ENCODE results near the gene TPST1. TPM values are rescaled to one million over a fixed set of nuclear protein-coding genes. Genes with fewer than 3 reads are reported as not detected.
A peak's percentile ranks its signal among the peaks of the same experiment; 100 is the strongest.
"Not testable (repeated sequence)": the region's sequence is repeated elsewhere in the genome, so short reads cannot be mapped to it uniquely, and the experiment has no call there.

The TPST1 gene
- total RNA-seq, 4 donors from 2014 or later = 5.2 to 20.0 (median 8.2) TPM

GRCh38 chr7:66173856-66174255 lies 31.3 kb upstream of the TPST1 start:
- no peak for DNase-seq (ENCODE audit: low spot score in 2 of 2)
- no peak for TF ChIP-seq EP300 (IDR thresholded peaks at IDR 0.05)
- no peak for TF ChIP-seq CTCF (IDR thresholded peaks at IDR 0.05)
- TF ChIP-seq POLR2AphosphoS5 (IDR thresholded peaks at IDR 0.05) = no peak
- no peak for TF ChIP-seq POLR2A (IDR thresholded peaks at IDR 0.05)
- WGBS = 92% methylated on average over 5 of the region's 5 CpGs
- peaks cover 5% of the 10 kb centered on the region for H3K4me1 ChIP-seq
- H3K4me3 ChIP-seq = no peak overlapping the region
- H3K9me3 ChIP-seq = no peaks in the 10 kb centered on the region
- H3K36me3 ChIP-seq = no peaks in the 10 kb centered on the region
- no peak overlapping the region for H3K27ac ChIP-seq
- no peaks in the 10 kb centered on the region for H3K27me3 ChIP-seq

- not testable (repeated sequence) for H3K27me3 ChIP-seq; DNase-seq (ENCODE audit: low spot score in 2 of 2); H3K4me1 ChIP-seq; H3K4me3 ChIP-seq; H3K9me3 ChIP-seq; H3K36me3 ChIP-seq; H3K27ac ChIP-seq
- 74% methylated on average over 8 of the region's 8 CpGs for WGBS
Observed at GRCh38 chr7:66175006-66175405, 30.1 kb upstream of the TPST1 start.

- no peak overlapping the region for H3K4me3 ChIP-seq
- 38% methylated on average over 2 of the region's 2 CpGs for WGBS
- TF ChIP-seq POLR2AphosphoS5 (IDR thresholded peaks at IDR 0.05) = no peak
- TF ChIP-seq EP300 (IDR thresholded peaks at IDR 0.05) = no peak
- TF ChIP-seq POLR2A (IDR thresholded peaks at IDR 0.05) = no peak
- TF ChIP-seq CTCF (IDR thresholded peaks at IDR 0.05) = no peak
- no peaks in the 10 kb centered on the region for H3K9me3 ChIP-seq
- H3K27ac ChIP-seq = no peak overlapping the region
- no peaks in the 10 kb centered on the region for H3K36me3 ChIP-seq
- no peaks in the 10 kb centered on the region for H3K27me3 ChIP-seq
- peak in 1 of 2 donors; percentile 83 for DNase-seq (ENCODE audit: low spot score in 2 of 2)
- H3K4me1 ChIP-seq = no peaks in the 10 kb centered on the region
Observed at GRCh38 chr7:66176914-66177313, 28.2 kb upstream of the TPST1 start.

GRCh38 chr7:66178258-66178657 lies 26.9 kb upstream of the TPST1 start:
- 100% methylated on average over 2 of the region's 2 CpGs for WGBS
- H3K9me3 ChIP-seq = no peaks in the 10 kb centered on the region
- H3K27me3 ChIP-seq = no peaks in the 10 kb centered on the region
- no peak for DNase-seq (ENCODE audit: low spot score in 2 of 2)
- no peak for TF ChIP-seq POLR2AphosphoS5 (IDR thresholded peaks at IDR 0.05)
- no peak for TF ChIP-seq POLR2A (IDR thresholded peaks at IDR 0.05)
- no peak for TF ChIP-seq EP300 (IDR thresholded peaks at IDR 0.05)
- TF ChIP-seq CTCF (IDR thresholded peaks at IDR 0.05) = no peak
- H3K4me1 ChIP-seq = no peaks in the 10 kb centered on the region
- no peak overlapping the region for H3K4me3 ChIP-seq
- H3K36me3 ChIP-seq = no peaks in the 10 kb centered on the region
- no peak overlapping the region for H3K27ac ChIP-seq

GRCh38 chr7:66181329-66181728 lies 23.8 kb upstream of the TPST1 start:
- H3K27ac ChIP-seq = no peak overlapping the region

More at GRCh38 chr7:66181329-66181728, 23.8 kb upstream of the TPST1 start:
- no peak for DNase-seq (ENCODE audit: low spot score in 2 of 2)
- Histone ChIP-seq H3K27me3 (no peaks in the 10 kb centered on the region), H3K4me1 (no peaks in the 10 kb centered on the region), H3K4me3 (no peak overlapping the region), H3K9me3 (no peaks in the 10 kb centered on the region), H3K36me3 (no peaks in the 10 kb centered on the region)
- no peak for TF ChIP-seq POLR2AphosphoS5 (IDR thresholded peaks at IDR 0.05)
- no peak for TF ChIP-seq POLR2A (IDR thresholded peaks at IDR 0.05)
- TF ChIP-seq EP300 (IDR thresholded peaks at IDR 0.05) = no peak
- TF ChIP-seq CTCF (IDR thresholded peaks at IDR 0.05) = no peak
